SW480 (cell line): ENCODE measurements around the gene SPON1.
"Not testable (repeated sequence)": the region's sequence is repeated elsewhere in the genome, so short reads cannot be mapped to it uniquely, and the experiment has no call there.

Experiments used
- DNase-seq: peaks from one replicate; pipeline ENCODE4 v3.0.0-alpha.2; 2016; ENCODE audit warnings: low spot score

SPON1 gene

DNA sequence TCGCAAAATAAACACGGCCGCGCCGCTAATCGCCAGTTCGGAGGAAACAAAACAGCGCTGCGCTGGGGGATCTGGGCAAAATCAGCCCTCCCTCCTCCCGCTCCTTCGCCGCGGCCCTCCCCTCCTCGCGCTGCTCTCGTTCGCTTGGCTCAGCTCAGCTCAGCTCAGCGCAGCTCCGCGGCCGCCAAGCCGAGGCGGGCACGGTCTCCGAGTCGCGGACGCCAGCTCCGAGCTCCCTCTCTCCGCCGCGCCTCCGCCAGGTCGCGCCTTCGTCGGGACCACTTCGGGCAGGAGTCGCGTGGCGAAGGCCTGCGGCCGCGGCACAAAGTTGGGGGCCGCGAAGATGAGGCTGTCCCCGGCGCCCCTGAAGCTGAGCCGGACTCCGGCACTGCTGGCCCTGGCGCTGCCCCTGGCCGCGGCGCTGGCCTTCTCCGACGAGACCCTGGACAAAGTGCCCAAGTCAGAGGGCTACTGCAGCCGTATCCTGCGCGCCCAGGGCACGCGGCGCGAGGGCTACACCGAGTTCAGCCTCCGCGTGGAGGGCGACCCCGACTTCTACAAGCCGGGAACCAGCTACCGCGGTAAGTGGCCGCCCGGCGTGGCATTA, at the start of gene SPON1:
SPON1 (plus strand) TSS at position 162 of the 607 bp plus-strand sequence; CDS start at position 344, 182 bp downstream.
- no peak for DNase-seq

DNA sequence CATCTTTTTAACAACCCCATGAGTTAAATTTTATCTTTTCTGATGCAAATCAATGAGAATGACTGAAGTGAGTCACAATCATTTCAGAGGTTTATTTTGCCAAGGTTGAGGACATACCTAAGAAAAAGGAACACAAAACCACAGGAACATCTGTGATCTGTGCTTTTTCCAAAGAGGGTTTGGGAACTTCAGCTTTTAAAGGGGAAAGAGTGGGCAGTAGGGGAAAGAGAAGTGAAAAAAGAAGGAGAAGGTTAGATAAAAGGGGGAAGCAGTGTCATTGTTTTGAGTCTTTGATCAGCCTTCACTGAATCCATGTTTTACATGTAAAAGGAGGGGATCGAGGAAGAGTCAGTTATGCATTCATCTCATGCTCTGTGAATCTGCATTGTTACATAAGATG, 45.3 kb upstream of the SPON1 start:
- DNase-seq, result no peak

DNA sequence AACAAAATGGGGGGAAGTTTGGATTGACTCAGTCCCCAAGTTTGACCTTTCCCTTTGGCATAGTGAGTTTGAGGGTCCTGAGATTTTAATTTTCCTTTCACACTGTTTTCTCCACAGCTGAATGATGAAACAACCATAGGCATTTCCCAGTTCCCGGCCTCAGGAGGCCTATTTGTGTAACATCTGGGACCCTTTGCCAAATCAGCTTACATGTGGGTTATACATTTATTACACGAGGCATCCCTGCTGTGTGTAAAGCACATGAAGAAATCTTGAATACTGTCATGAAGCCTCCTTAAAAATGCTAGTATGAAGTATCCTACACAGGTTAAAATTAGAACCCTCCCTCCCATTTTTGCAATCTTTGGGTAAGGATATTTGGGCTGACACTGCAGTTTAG, 44.6 kb upstream of the SPON1 start:
- no peak for DNase-seq

DNA sequence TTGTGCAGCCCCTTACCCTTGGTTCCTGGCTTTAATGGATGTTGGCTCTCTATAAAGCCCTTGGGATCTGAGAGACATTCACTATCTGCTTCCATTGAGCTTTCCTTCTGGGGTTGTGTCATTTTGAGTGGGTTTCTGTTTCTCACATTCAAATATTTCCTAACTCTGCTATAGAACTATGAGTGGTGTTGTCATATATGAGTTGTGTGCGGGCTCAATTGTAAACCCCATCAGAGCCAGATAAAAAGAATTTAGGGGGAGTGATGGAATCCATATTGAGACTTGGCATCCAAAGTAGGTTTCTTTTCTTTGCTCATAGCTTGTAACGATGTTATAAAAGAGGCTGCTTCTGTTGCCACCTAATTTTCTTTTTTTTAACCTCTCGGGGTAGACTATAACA, 41.8 kb upstream of the SPON1 start:
- DNase-seq, result no peak

DNA sequence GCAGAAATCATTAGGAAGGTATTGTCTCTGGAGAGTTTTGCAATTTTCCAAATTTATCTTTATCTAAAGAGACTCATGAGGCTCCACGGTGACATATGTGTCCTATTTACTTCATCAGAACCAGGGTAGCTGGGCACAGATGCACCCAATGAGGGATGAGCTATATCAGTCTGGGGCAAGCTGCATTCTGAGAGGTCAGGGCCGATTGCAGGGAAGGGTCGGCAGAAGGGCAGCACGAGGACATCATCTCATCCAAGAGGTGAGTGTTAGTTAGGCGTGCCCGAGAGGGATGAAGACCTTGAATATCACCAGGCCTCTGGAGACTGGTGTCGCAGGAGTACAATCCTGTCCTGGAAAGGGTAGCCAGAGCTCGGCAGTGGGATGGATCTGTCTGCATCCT, 41.0 kb upstream of the SPON1 start:
- no peak for DNase-seq

- peak; percentile 46 for DNase-seq
Observed at GRCh38 chr11:13923182-13923581, 39.3 kb upstream of the SPON1 start.

- DNase-seq, result peak; percentile 71
Observed at GRCh38 chr11:13923716-13924650, 38.5 kb upstream of the SPON1 start.

DNA sequence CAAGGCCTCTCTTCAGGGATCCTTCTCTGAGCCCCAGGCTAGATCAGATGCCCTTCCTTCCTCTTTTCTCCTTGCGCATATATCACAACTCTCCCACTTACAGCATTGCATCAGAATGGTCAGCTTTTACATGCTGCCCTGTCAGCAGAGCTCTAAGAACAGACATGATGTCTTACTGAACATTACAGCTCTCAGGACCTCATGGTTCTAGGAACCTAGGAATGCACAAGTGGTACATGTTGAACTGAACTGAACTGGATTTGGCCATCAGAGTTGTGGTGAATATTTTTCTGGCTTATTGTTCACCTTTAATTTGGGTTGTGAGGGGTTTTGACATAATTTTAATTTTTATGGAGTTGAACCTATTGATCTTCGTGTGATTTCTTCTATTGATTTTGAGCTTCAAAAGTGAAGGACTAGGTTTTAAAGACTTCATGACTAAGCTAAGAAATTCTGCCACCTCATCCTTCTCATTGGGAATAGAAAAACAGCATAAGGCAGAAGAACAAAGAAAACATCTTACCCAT, 37.7 kb upstream of the SPON1 start:
- DNase-seq, result no peak

- not testable (repeated sequence) for DNase-seq
Observed at GRCh38 chr11:13926366-13926765, 36.2 kb upstream of the SPON1 start.

GRCh38 chr11:13926981-13927380, 35.5 kb upstream of the SPON1 start:
- no peak for DNase-seq

DNA sequence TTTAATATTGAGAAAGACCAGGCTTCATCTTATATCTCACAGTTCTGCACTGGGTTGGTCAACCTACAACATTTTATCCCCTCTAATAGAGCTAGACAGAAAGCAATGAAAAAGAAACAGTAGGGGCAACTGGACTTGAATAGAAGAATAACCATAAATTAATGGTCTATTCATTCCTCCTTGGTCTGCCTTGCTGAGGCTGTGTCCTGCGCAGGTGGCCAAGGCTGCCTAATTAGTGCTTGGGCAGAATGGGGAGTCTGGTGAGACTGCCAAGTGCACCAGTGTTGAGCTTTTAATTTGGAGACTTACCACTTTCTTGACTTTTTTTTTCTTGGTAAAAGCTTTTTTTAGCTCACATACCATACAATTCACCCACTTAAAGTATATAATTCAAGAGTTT, 35.0 kb upstream of the SPON1 start:
- DNase-seq, result no peak

DNA sequence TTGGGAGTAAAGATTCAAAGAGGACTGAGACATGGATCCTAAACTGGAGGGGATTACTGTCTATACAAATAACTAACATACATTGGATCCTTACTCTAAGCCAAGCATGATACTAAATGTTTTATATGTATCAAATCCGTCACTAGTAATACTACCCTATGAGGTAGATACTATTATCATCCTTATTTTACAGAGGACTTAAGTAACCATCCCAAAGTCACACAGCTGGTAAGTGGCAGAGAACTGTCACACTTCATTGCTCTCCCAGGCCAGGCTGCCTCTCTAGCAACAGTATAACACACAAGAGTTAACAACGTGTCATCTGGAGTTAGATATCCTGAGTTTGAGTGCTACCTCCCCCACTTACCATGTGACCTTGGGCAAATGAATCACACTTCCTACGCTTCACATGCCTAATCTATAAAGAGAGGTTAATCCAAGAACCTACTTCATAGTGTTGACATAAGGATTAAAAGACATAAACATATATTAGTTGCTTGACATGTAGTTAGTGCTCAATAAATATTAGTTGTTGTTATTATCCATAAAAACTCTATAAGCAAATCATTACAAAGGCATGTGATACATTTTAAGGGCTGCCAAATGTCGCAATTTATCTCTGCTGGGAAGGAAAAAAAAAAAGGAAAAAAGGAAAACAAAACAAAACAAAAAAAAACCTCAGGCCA, 33.8 kb upstream of the SPON1 start:
- DNase-seq, result no peak

DNA sequence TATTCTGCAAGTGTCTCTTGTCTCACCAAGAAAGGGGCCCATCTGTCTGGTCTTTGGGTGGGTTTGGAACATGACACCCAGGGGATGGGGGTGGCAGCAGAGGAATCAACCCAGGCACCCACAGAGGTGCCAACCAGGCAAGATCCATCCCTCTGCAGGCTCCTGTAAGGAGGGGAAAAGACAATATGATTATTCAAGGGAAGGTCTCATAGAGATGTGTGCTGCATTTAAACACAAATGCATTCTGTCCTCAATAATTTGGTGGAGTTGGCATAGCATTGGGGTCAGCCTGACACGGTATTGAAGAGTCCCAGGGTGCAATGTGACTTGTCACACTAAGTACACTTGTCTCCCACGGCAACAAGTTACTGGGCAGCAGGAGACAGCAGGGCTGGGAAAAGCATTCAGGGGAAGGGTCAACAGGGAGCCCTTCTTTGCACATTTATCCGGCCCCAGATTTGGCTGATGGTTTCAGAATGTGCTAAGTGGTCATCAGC, 33.1 kb upstream of the SPON1 start:
- no peak for DNase-seq

DNA sequence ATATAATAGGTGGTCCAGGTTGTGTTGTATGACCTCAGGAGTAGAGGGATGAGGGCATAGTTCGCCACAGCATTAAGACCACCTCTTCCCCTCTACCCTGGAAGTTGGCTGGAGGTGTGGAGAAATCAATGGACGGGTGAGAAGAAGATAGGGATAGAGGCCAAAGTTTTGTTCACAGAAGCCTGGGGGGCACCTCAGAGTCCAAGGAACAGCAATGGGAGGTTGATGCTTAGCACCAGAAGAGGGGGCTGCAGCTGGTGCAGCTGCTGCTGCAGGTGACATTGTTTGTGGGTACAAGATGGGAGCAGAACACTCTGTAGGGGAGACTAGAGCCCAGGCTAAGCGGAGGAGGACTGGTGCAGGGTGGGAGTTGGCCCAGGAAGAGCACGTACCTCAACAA, 31.2 kb upstream of the SPON1 start:
- DNase-seq, result no peak

DNA sequence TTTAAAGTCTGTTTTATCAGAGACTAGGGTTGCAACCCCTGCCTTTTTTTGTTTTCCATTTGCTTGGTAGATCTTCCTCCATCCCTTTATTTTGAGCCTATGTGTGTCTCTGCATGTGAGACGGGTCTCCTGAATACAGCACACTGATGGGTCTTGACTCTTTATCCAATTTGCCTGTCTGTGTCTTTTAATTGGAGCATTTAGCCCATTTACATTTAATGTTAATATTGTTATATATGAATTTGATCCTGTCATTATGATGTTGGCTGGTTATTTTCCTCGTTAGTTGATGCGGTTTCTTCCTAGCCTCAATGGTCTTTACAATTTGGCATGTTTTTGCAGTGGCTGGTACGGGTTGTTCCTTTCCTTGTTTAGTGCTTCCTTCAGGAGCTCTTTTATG, 25.4 kb upstream of the SPON1 start:
- not testable (repeated sequence) for DNase-seq

- DNase-seq, result not testable (repeated sequence)
Observed at GRCh38 chr11:13938829-13939228, 23.7 kb upstream of the SPON1 start.

- DNase-seq, result no peak
Observed at GRCh38 chr11:13939961-13940906, 22.3 kb upstream of the SPON1 start.

- DNase-seq, result no peak
Observed at GRCh38 chr11:13940907-13941256, 21.6 kb upstream of the SPON1 start.

GRCh38 chr11:13941775-13942174, 20.7 kb upstream of the SPON1 start:
- DNase-seq, result no peak

- no peak for DNase-seq
Observed at GRCh38 chr11:13942378-13942777, 20.1 kb upstream of the SPON1 start.

DNA sequence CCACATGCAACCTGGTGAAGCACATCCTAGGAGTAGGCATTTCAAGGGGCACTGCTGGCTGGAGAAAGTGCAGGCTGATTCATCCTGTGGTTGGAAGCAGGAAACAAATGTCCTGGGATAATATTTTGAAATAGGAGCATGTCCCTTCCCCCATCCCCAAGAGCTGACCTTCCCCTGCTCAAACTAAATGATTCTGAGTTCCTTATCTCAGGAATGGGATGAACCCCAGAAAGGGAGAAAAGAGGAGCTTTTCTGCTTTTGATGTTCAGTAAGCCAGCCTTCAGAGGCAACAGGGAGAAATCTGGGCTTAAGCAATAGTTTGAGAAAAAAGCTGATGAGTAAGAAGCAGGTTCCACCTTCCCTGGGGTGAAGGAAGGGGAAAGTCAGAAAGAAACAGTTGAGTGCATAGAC, 19.5 kb upstream of the SPON1 start:
- DNase-seq, result peak; percentile 38
